GM23338 (cell line): Measurements from ENCODE around the gene SH3RF3. TPM values are rescaled to one million over a fixed set of nuclear protein-coding genes. Genes with fewer than 3 reads are reported as not detected.

Experiments
- ATAC-seq: fragments of 200-7000 bp; cut with Tn5 transposase; 3 replicates; pipeline ENCODE4 v1.9.1; 2020
- DNase-seq: peaks from one replicate; pipeline ENCODE4 v3.0.0-alpha.2; 2015; ENCODE audit warnings: low spot score
- H2AFZ ChIP-seq: fragments of 200-600 bp; sonication (generic); 2 replicates; pipeline ENCODE4 v1.8.0; 2016; ENCODE audit warnings: antibody characterized with exemption, mild to moderate bottlenecking, moderate library complexity
- H3F3A ChIP-seq: fragments of 200-600 bp; sonication (generic); replicated peaks from 2 replicates; pipeline ENCODE4 v1.8.0; 2017; ENCODE audit warnings: antibody characterized with exemption, mixed run types, low read depth
- H3K27ac ChIP-seq: fragments of 200-600 bp; sonication (generic); 2 replicates; pipeline ENCODE4 v1.6.1; 2016; ENCODE audit warnings: low read depth
- H3K27me3 ChIP-seq: fragments of 200-600 bp; sonication (generic); 2 replicates; pipeline ENCODE4 v1.8.0; 2016; ENCODE audit warnings: mild to moderate bottlenecking, mixed run types, moderate library complexity; ENCODE audit not compliant: insufficient read depth
- H3K36me3 ChIP-seq: fragments of 200-600 bp; sonication (generic); 2 replicates; pipeline ENCODE4 v1.8.0; 2016; ENCODE audit warnings: mild to moderate bottlenecking; ENCODE audit not compliant: insufficient read depth
- H3K4me1 ChIP-seq: fragments of 200-600 bp; sonication (generic); 2 replicates; pipeline ENCODE4 v1.8.0; 2016; ENCODE audit warnings: mild to moderate bottlenecking, moderate library complexity; ENCODE audit not compliant: insufficient read depth
- H3K4me2 ChIP-seq: fragments of 200-600 bp; sonication (generic); 2 replicates; pipeline ENCODE4 v1.7.1; 2017; ENCODE audit warnings: mixed run types
- H3K4me3 ChIP-seq: fragments of 200-600 bp; sonication (generic); 2 replicates; pipeline ENCODE4 v1.6.1; 2016; ENCODE audit warnings: mixed run types
- H3K79me2 ChIP-seq: fragments of 200-600 bp; sonication (generic); replicated peaks from 2 replicates; pipeline ENCODE4 v1.8.0; 2017; ENCODE audit warnings: mild to moderate bottlenecking; ENCODE audit not compliant: insufficient read depth
- H3K9me2 ChIP-seq: fragments of 200-600 bp; sonication (generic); 2 replicates; pipeline ENCODE4 v1.8.0; 2017; ENCODE audit not compliant: insufficient read depth
- H4K20me1 ChIP-seq: fragments of 200-600 bp; sonication (generic); replicated peaks from 2 replicates; pipeline ENCODE4 v1.8.0; 2017; ENCODE audit warnings: mild to moderate bottlenecking; ENCODE audit not compliant: insufficient read depth
- H3K27ac Mint-ChIP-seq: 2 replicates; pipeline ENCODE4 v1.8.0; 2020; ENCODE audit warnings: inconsistent platforms, mild to moderate bottlenecking, moderate library complexity, mixed read lengths
- H3K27me3 Mint-ChIP-seq: 3 replicates; pipeline ENCODE4 v1.8.0; 2022; ENCODE audit warnings: low read depth, mild to moderate bottlenecking, moderate library complexity, mixed read lengths, inconsistent platforms; ENCODE audit not compliant: insufficient read depth, poor library complexity
- H3K36me3 Mint-ChIP-seq: 3 replicates; pipeline ENCODE4 v1.8.0; 2021; ENCODE audit warnings: low read depth, mild to moderate bottlenecking, inconsistent platforms, moderate library complexity, mixed read lengths
- H3K4me1 Mint-ChIP-seq: 3 replicates; pipeline ENCODE4 v1.8.0; 2020; ENCODE audit warnings: mild to moderate bottlenecking, inconsistent platforms, mixed read lengths
- H3K4me3 Mint-ChIP-seq: 3 replicates; pipeline ENCODE4 v1.8.0; 2021; ENCODE audit warnings: moderate library complexity, mild to moderate bottlenecking, inconsistent platforms, mixed read lengths
- H3K9me3 Mint-ChIP-seq: 3 replicates; pipeline ENCODE4 v1.8.0; 2020; ENCODE audit warnings: moderate library complexity, mild to moderate bottlenecking, inconsistent platforms, mixed read lengths
- CREB1 ChIP-seq: fragments of 250-450 bp; sonication (Bioruptor Pico); IDR thresholded peaks from 2 replicates; pipeline ENCODE4 v1.5.0; 2020; ENCODE audit warnings: low read depth, mild to moderate bottlenecking, moderate library complexity
- EZH2 ChIP-seq: fragments of 200-600 bp; sonication (generic); IDR thresholded peaks from one replicate; pipeline ENCODE4 v1.8.0; 2017; ENCODE audit warnings: antibody characterized with exemption, mild to moderate bottlenecking, low read depth; ENCODE audit not compliant: unreplicated experiment
- EZH2phosphoT487 ChIP-seq: fragments of 200-600 bp; sonication (generic); IDR thresholded peaks from one replicate; pipeline ENCODE4 v1.8.1; 2018; ENCODE audit warnings: antibody characterized with exemption; ENCODE audit not compliant: unreplicated experiment
- NANOG ChIP-seq: IDR thresholded peaks from 2 replicates; pipeline ENCODE4 v1.6.1; 2016; ENCODE audit warnings: antibody characterized with exemption, borderline replicate concordance
- POLR2AphosphoS5 ChIP-seq: IDR thresholded peaks from 2 replicates; pipeline ENCODE4 v1.6.1; 2016; ENCODE audit warnings: antibody characterized with exemption, low read depth
- STAT1 ChIP-seq: IDR thresholded peaks from one replicate; pipeline ENCODE4 v1.6.1; 2016; ENCODE audit warnings: antibody characterized with exemption; ENCODE audit not compliant: unreplicated experiment
- ZNF114 ChIP-seq: fragments of 250-450 bp; sonication (Bioruptor Pico); IDR thresholded peaks from 2 replicates; pipeline ENCODE4 v1.5.0; 2020; ENCODE audit warnings: mild to moderate bottlenecking, moderate library complexity
- ZNF331 ChIP-seq: fragments of 250-450 bp; sonication (Bioruptor Pico); IDR thresholded peaks from 2 replicates; pipeline ENCODE4 v1.5.0; 2020; ENCODE audit warnings: low read depth, mild to moderate bottlenecking, moderate library complexity
- polyA plus RNA-seq: library from polyadenylated mRNA; unstranded; fragments of >200 nt; fragmentation: Nextera tagmentation; extraction: Ambion mirVana; gene quantifications from 2 replicates; pipeline ENCODE4 v1.2.1, GENCODE V29; 2016
- total RNA-seq: library from RNA; depleted of rRNA; stranded (reverse); fragments of >200 nt; shearing (Covaris generic); gene quantifications from 2 replicates; pipeline ENCODE4 v1.2.3, GENCODE V29; 2014
- TF ChIP-seq, protein P1 (sequence below), 2 experiments: fragments of 200-600 bp in 1 of 2; sonication (generic) in 1 of 2; conservative IDR thresholded peaks; 2 replicates each; pipeline versions ENCODE4 v1.5.1 to v1.6.1; 2016 to 2017; ENCODE audit warnings: antibody characterized with exemption in 2 of 2, low read depth in 2 of 2, mild to moderate bottlenecking in 2 of 2, moderate library complexity in 1 of 2
- TF ChIP-seq, protein P2 (sequence below): IDR thresholded peaks from 2 replicates; pipeline ENCODE4 v1.6.1; 2016; ENCODE audit warnings: antibody characterized with exemption

The SH3RF3 gene
- total and polyA plus RNA-seq, 2 experiments from 2014 or later = 0.11 to 0.63 TPM

DNA sequence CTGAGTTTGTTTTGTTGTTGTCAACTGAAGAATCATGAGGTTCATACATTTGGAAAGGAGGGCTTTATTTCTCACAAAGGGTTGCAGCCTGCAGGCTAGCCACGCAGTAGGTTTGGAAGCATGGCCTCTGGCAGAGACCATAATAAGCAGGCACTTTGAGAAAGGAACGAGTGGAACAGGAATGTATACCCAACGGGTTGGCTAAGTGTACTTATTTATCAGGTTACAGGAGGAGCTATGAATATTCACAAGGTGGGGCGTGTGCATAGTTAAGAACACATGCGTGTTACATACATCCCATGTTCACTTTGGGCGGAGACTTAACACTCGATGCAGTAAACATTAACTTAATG is 30.1 kb upstream of the SH3RF3 start:
- Histone ChIP-seq H3K27me3 (peaks cover 58% of the 10 kb centered on the region), H3K27ac (no peak overlapping the region), H3F3A (no peaks in the 10 kb centered on the region), H3K9me2 (peaks cover 3% of the 10 kb centered on the region; the same call in 1 of the 2 replicates), H3K4me1 (peaks cover 7% of the 10 kb centered on the region), H3K79me2 (no peaks in the 10 kb centered on the region), H3K4me2 (no peak overlapping the region), H3K36me3 (0 out of 2 replicates have a peak, but pooled peaks cover 4% of the 10 kb centered on the region), H2AFZ (no peak overlapping the region), H4K20me1 (no peaks in the 10 kb centered on the region; the same call in 1 of the 2 replicates), H3K4me3 (no peak overlapping the region)
- Mint-ChIP-seq H3K4me3 (no peak overlapping the region), H3K36me3 (peaks cover 9% of the 10 kb centered on the region; the same call in 2 of the 3 replicates), H3K4me1 (peaks cover 16% of the 10 kb centered on the region), H3K27me3 (peaks cover 55% of the 10 kb centered on the region), H3K27ac (no peak overlapping the region), H3K9me3 (peaks cover 26% of the 10 kb centered on the region)
- ATAC-seq (no peak), DNase-seq (no peak)
- TF ChIP-seq STAT1 = no peak
- no peak for TF ChIP-seq ZNF331
- no peak for TF ChIP-seq POLR2AphosphoS5
- no peak for TF ChIP-seq CREB1 (CRISPR knock-in tag)

DNA sequence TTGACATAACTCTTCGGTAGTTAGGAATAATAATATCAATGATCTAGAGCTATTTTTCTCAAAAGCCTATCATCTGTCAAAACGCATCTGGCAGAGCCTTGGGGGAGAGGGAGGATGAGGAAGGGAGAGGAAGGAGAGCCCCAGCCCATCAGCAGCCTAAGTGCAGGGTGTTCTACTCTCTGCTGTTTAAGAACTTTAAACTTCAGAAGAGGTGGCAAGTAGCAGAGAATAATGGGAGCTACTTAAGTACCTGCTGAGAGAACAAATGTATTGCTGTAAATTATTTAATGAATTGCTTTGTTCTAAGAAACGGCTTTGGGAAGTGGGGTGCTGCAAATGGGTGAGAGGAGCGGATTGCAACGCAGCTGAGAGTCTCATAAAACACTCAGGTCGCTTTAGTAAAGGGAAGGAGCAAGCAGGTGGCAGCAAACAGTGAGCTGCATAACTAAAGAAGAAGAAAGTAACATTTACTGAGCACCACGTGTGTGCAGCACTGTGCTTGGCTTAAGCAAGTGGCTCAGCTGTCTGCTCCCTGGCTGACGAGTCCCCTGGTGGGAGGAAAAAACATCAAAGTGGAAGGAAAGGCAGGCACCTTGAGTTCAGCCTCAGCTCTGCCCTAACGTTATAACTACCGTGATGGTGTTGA is 26.3 kb upstream of the SH3RF3 start:
- Mint-ChIP-seq H3K9me3 (peaks cover 1% of the 10 kb centered on the region; the same call in 1 of the 3 replicates), H3K36me3 (no peaks in the 10 kb centered on the region; the same call in 2 of the 3 replicates), H3K27ac (no peak overlapping the region), H3K4me1 (peaks cover 16% of the 10 kb centered on the region), H3K4me3 (no peak overlapping the region), H3K27me3 (peaks cover 86% of the 10 kb centered on the region)
- H3K36me3 ChIP-seq = no peaks in the 10 kb centered on the region
- H4K20me1 ChIP-seq = no peaks in the 10 kb centered on the region; the same call in 1 of the 2 replicates
- DNase-seq = peak; percentile 52
- peaks cover 85% of the 10 kb centered on the region for H3K27me3 ChIP-seq
- H3K9me2 ChIP-seq = peaks cover 3% of the 10 kb centered on the region; the same call in 1 of the 2 replicates
- H3K79me2 ChIP-seq = no peaks in the 10 kb centered on the region
- peaks cover 7% of the 10 kb centered on the region for H3K4me1 ChIP-seq
- TF ChIP-seq ZNF114 = no peak
- TF ChIP-seq, protein P1, sequence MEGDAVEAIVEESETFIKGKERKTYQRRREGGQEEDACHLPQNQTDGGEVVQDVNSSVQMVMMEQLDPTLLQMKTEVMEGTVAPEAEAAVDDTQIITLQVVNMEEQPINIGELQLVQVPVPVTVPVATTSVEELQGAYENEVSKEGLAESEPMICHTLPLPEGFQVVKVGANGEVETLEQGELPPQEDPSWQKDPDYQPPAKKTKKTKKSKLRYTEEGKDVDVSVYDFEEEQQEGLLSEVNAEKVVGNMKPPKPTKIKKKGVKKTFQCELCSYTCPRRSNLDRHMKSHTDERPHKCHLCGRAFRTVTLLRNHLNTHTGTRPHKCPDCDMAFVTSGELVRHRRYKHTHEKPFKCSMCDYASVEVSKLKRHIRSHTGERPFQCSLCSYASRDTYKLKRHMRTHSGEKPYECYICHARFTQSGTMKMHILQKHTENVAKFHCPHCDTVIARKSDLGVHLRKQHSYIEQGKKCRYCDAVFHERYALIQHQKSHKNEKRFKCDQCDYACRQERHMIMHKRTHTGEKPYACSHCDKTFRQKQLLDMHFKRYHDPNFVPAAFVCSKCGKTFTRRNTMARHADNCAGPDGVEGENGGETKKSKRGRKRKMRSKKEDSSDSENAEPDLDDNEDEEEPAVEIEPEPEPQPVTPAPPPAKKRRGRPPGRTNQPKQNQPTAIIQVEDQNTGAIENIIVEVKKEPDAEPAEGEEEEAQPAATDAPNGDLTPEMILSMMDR (conservative IDR thresholded peaks at IDR 0.05; ENCODE audit: low read depth in 2 of 2) = 0 out of 4 replicates have a peak, but pooled peaks of 1 of the 2 experiments have one; percentile 1
- peak; percentile 69; the same call in 1 of the 2 replicates for TF ChIP-seq NANOG
- no peak overlapping the region for H3K4me3 ChIP-seq
- peak; percentile 93 for ATAC-seq
- H3F3A ChIP-seq = no peaks in the 10 kb centered on the region
- H3K4me2 ChIP-seq = peak overlapping the region; percentile 4; the same call in 1 of the 2 replicates
- H3K27ac ChIP-seq = no peak overlapping the region
- H2AFZ ChIP-seq = no peak overlapping the region

DNA sequence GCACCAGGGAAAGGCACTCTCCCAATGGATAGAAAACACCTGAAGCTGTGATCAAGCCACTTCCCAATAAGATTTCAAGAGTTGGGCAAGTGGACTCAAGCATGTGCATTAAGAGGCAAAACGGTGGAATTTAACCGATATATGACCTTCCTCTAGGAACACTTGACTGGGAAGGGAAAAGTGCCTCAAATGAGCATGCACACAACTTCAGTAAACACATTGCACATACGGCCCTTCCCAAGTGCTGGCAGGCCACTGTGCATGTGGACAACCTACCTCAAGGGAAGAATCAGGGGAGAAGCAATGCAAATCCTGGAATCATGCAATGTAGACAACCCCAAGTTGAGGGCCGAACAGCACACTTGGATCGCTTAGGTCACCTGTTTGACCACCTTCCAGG is 23.9 kb upstream of the SH3RF3 start:
- peaks cover 64% of the 10 kb centered on the region for H3K27me3 ChIP-seq
- DNase-seq = no peak
- H3K27ac ChIP-seq = no peak overlapping the region
- H3K36me3 ChIP-seq = no peaks in the 10 kb centered on the region
- H4K20me1 ChIP-seq = no peaks in the 10 kb centered on the region
- Mint-ChIP-seq H3K9me3 (no peaks in the 10 kb centered on the region), H3K4me3 (no peak overlapping the region), H3K27ac (no peak overlapping the region), H3K27me3 (peaks cover 72% of the 10 kb centered on the region), H3K36me3 (no peaks in the 10 kb centered on the region; the same call in 2 of the 3 replicates), H3K4me1 (peaks cover 16% of the 10 kb centered on the region)
- H3K4me1 ChIP-seq = peaks cover 7% of the 10 kb centered on the region
- H3K4me3 ChIP-seq = no peak overlapping the region
- no peaks in the 10 kb centered on the region for H3F3A ChIP-seq
- no peaks in the 10 kb centered on the region for H3K79me2 ChIP-seq
- ATAC-seq = no peak
- no peak overlapping the region for H3K4me2 ChIP-seq
- peaks cover 3% of the 10 kb centered on the region; the same call in 1 of the 2 replicates for H3K9me2 ChIP-seq
- no peak overlapping the region for H2AFZ ChIP-seq
- TF ChIP-seq EZH2 (no peak), ZNF331 (no peak), NANOG (no peak), EZH2phosphoT487 (no peak), ZNF114 (no peak), CREB1 (CRISPR knock-in tag) (no peak), STAT1 (no peak), POLR2AphosphoS5 (no peak)
- TF ChIP-seq, protein P2, sequence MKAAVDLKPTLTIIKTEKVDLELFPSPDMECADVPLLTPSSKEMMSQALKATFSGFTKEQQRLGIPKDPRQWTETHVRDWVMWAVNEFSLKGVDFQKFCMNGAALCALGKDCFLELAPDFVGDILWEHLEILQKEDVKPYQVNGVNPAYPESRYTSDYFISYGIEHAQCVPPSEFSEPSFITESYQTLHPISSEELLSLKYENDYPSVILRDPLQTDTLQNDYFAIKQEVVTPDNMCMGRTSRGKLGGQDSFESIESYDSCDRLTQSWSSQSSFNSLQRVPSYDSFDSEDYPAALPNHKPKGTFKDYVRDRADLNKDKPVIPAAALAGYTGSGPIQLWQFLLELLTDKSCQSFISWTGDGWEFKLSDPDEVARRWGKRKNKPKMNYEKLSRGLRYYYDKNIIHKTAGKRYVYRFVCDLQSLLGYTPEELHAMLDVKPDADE = no peak
- TF ChIP-seq, protein P1 (conservative IDR thresholded peaks at IDR 0.05; ENCODE audit: low read depth in 2 of 2) = no peak
